K562 (cell line): Measurements from ENCODE around the gene IQUB. TPM values are rescaled to one million over a fixed set of nuclear protein-coding genes. Genes with fewer than 3 reads are reported as not detected.

ENCODE experiments used
- ATF3 ChIP-seq, 2 experiments: fragments of 450-650 bp in 1 of 2; sonication (generic) in 1 of 2; formaldehyde crosslinking in 1 of 2; IDR thresholded peaks in 1 of 2; conservative IDR thresholded peaks in 1 of 2; 2 replicates each; pipeline versions ENCODE4 v1.6.1 to v1.8.1; 2016 to 2023; ENCODE audit warnings: mild to moderate bottlenecking in 2 of 2, moderate library complexity in 2 of 2, inconsistent platforms in 1 of 2, missing genetic modification reagents in 1 of 2
- CEBPG ChIP-seq, 3 experiments: fragments of 200-800 bp in 1 of 3; sonication (Bioruptor generic) in 1 of 3; sonication (generic) in 1 of 3; formaldehyde crosslinking in 1 of 3; IDR thresholded peaks in 2 of 3; conservative IDR thresholded peaks in 1 of 3; 2 replicates each; pipeline versions ENCODE4 v1.6.1 to v1.8.0; 2016 to 2022; ENCODE audit warnings: missing compliant biosample characterization in 2 of 3, missing genetic modification characterization in 2 of 3, mild to moderate bottlenecking in 1 of 3, missing genetic modification reagents in 1 of 3
- FIP1L1 ChIP-seq: fragments of 200-400 bp; formaldehyde crosslinking; IDR thresholded peaks from 2 replicates; pipeline ENCODE4 v1.6.1; 2018; ENCODE audit warnings: mild to moderate bottlenecking, low read depth, low read length; ENCODE audit not compliant: poor library complexity, severe bottlenecking
- FOS ChIP-seq: IDR thresholded peaks from 3 replicates; pipeline ENCODE4 v1.6.1; 2011; ENCODE audit not compliant: insufficient read length; ENCODE audit errors: extremely low read depth
- FOXP1 ChIP-seq: sonication (generic); formaldehyde crosslinking; IDR thresholded peaks from 2 replicates; pipeline ENCODE4 v1.8.0; 2022; ENCODE audit warnings: mild to moderate bottlenecking, missing genetic modification reagents
- HBP1 ChIP-seq: fragments of 450-650 bp; formaldehyde crosslinking; IDR thresholded peaks from 2 replicates; pipeline ENCODE4 v1.4.0; 2022; ENCODE audit warnings: missing genetic modification characterization
- JUNB ChIP-seq: fragments of 450-650 bp; formaldehyde crosslinking; conservative IDR thresholded peaks from 2 replicates; pipeline ENCODE4 v1.4.0; 2020; ENCODE audit warnings: mild to moderate bottlenecking
- KDM2B ChIP-seq: fragments of 250-450 bp; sonication (Bioruptor Pico); IDR thresholded peaks from 2 replicates; pipeline ENCODE4 v1.8.0; 2021; ENCODE audit warnings: mild to moderate bottlenecking, moderate library complexity
- PATZ1 ChIP-seq: fragments of 250-450 bp; sonication (Bioruptor Pico); IDR thresholded peaks from 2 replicates; pipeline ENCODE4 v1.5.0; 2020; ENCODE audit warnings: mild to moderate bottlenecking, borderline replicate concordance
- TFAP4 ChIP-seq: sonication (generic); formaldehyde crosslinking; IDR thresholded peaks from 2 replicates; pipeline ENCODE4 v1.8.0; 2022; ENCODE audit warnings: missing genetic modification reagents, mild to moderate bottlenecking, moderate library complexity, borderline replicate concordance
- WHSC1 ChIP-seq: IDR thresholded peaks from one replicate; pipeline ENCODE4 v1.6.1; 2012; ENCODE audit warnings: low read length, control low read depth, inconsistent platforms
- ZNF395 ChIP-seq: fragments of 200-800 bp; sonication (Bioruptor generic); IDR thresholded peaks from 2 replicates; pipeline ENCODE4 v1.6.1; 2017; ENCODE audit warnings: missing genetic modification characterization, missing compliant biosample characterization
- ZNF507 ChIP-seq: conservative IDR thresholded peaks from 2 replicates; pipeline ENCODE4 v1.6.1; 2017; ENCODE audit warnings: missing genetic modification characterization, missing compliant biosample characterization
- ZNF551 ChIP-seq: fragments of 250-450 bp; sonication (Bioruptor Pico); IDR thresholded peaks from 2 replicates; pipeline ENCODE4 v1.5.0; 2021; ENCODE audit warnings: mild to moderate bottlenecking, moderate library complexity
- ZNF592 ChIP-seq: fragments of 450-650 bp; IDR thresholded peaks from 2 replicates; pipeline ENCODE4 v1.6.1; 2017; ENCODE audit warnings: antibody characterized with exemption, mild to moderate bottlenecking
- polyA plus RNA-seq, 8 experiments: library from polyadenylated mRNA; depleted of rRNA in 4 of 8; stranded (reverse) in 5 of 8; unstranded in 3 of 8; fragments of >200 nt; fragmentation: Nextera tagmentation in 2 of 8; fragmentation: Illumina TruSeq in 1 of 8; extraction: Ambion mirVana in 2 of 8; extraction: Trizol in 1 of 8; gene quantifications; 2 replicates each; pipeline versions ENCODE4 v1.2.1 to v1.2.3, GENCODE V29; 2011 to 2014; ENCODE audit warnings: inconsistent platforms in 1 of 8, missing spikeins in 1 of 8
- total RNA-seq, 7 experiments: library from RNA; depleted of rRNA in 6 of 7; stranded (reverse); fragments of >200 nt in 6 of 7; fragmentation: Illumina TruSeq in 2 of 7; extraction: Trizol in 2 of 7; gene quantifications; 2 replicates each; pipeline versions ENCODE4 v1.2.1 to v1.2.3, GENCODE V29; 2011 to 2021; ENCODE audit warnings: low replicate concordance in 1 of 7

Gene IQUB
- total and polyA plus RNA-seq, 9 of the 15 experiments (the other 6 are each of a cell fraction or from before 2014, with no cell fraction given): 0.62 to 2.6 (median 1.4) TPM

- TF ChIP-seq JUNB (CRISPR knock-in tag) (peak; percentile 88), ZNF395 (CRISPR knock-in tag) (0 out of 2 replicates have a peak, but pooled peaks have one; percentile 16), WHSC1 (no peak), FOXP1 (no peak), TFAP4 (CRISPR knock-in tag) (no peak), ATF3 (IDR thresholded peaks at IDR 0.05) (peak; percentile 98), ATF3 (CRISPR knock-in tag; conservative IDR thresholded peaks at IDR 0.05) (peak; percentile 62; the same call in 1 of the 2 replicates), FIP1L1 (no peak), CEBPG (CRISPR knock-in tag; IDR thresholded peaks at IDR 0.05) (no peak), CEBPG (tag; conservative IDR thresholded peaks at IDR 0.05 in 1 of 2, IDR thresholded peaks at IDR 0.05 in 1 of 2) (no peak), ZNF551 (CRISPR knock-in tag) (no peak), FOS (peak; percentile 54), PATZ1 (no peak), ZNF592 (no peak), ZNF507 (tag) (no peak), KDM2B (no peak), HBP1 (CRISPR knock-in tag) (no peak)
These were observed 3.9 kb upstream of the IQUB start (continued) for GRCh38 chr7:123538189-123538714.
